SK-MEL-5 (cell line): Measurements from ENCODE around the gene RPLP2. TPM values are rescaled to one million over a fixed set of nuclear protein-coding genes. Genes with fewer than 3 reads are reported as not detected.

Experiments
- DNase-seq: peaks from one replicate; pipeline ENCODE4 v3.0.0-alpha.2; 2016; ENCODE audit warnings: low read depth, low spot score
- in situ Hi-C: cut with HindIII; loops from 2 replicates; pipeline ENCODE4 v1.10.0; 2016; ENCODE audit warnings: low sequenced_read_pairs, high pct_unique_total_duplicates, low pct_unique_long_range_greater_than_20kb
- small RNA-seq, 2 experiments: library from RNA; depleted of rRNA; stranded (forward); fragments of <200 nt; gene quantifications; one replicate each; pipeline ENCODE3, GENCODE V24; 2014
- total RNA-seq: library from RNA; depleted of rRNA; stranded (reverse); fragments of >200 nt; shearing (Covaris generic); gene quantifications from 2 replicates; pipeline ENCODE4 v1.2.3, GENCODE V29; 2014; rRNA removed

RPLP2 gene
- total RNA-seq, 1 experiment from 2014 or later, result 1,043 TPM

DNA sequence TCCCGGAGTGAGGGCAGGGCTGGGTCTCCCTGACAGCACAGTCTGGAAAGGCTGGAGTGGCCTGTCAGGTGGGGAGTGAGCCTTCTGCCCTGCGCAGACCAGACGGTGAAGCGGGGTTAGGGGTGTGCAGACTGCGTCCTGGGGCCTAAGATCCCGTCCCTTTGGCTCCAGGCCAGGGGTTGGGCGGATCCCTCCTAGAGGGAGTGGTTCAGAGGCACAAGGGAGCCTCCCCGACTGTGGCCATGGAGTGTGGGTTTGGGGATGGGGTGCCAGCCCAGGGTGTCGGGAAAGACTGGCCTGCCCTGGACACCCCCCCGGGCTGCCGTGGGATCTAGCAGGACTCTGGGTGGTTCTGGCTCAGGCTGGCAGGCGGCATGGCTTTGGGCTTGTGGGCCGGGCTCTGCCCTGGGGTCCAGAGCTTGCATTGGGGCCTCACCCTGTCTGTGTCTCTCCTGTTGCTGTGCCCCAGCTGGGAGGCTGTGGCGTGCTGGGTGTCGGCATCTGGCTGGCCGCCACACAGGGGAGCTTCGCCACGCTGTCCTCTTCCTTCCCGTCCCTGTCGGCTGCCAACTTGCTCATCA is 52.4 kb downstream of the RPLP2 start:
- in situ Hi-C loops, result no loop called here
- no peak for DNase-seq

Small RNAs within 50 kb of the gene (small RNA-seq; reads per million reads assigned to genes)
- 0 reads per million in 2 experiments for gene SNORA52

Other genes starting within 250 kb of the RPLP2 start
- gene LMNTD2, start 249.2 kb upstream of the RPLP2 start, total RNA-seq, result 1.8 and 2.1 TPM in 2 replicates
- gene RASSF7, start 249.0 kb upstream of the RPLP2 start, total RNA-seq, result 7.8 and 8.0 TPM in 2 replicates
- 22.0 and 22.6 TPM in 2 replicates for gene PHRF1, start 233.5 kb upstream of the RPLP2 start, total RNA-seq
- 3.5 and 3.7 TPM in 2 replicates for gene IRF7, start 194.0 kb upstream of the RPLP2 start, total RNA-seq
- not detected in 2 replicates for gene CDHR5, start 185.0 kb upstream of the RPLP2 start, total RNA-seq
- gene SCT, start 182.8 kb upstream of the RPLP2 start, total RNA-seq, result not detected in 2 replicates
- gene DRD4, start 172.7 kb upstream of the RPLP2 start, total RNA-seq, result not detected in 2 replicates
- gene DEAF1, start 114.7 kb upstream of the RPLP2 start, total RNA-seq, result 26.1 and 33.8 TPM in 2 replicates
- 6.5 and 10.8 TPM in 2 replicates for gene TMEM80, start 114.2 kb upstream of the RPLP2 start, total RNA-seq
- 0.61 and 3.0 TPM in 2 replicates for gene EPS8L2, start 103.7 kb upstream of the RPLP2 start, total RNA-seq
- 206 and 219 TPM in 2 replicates for gene TALDO1, start 62.5 kb upstream of the RPLP2 start, total RNA-seq
- 22.8 and 23.0 TPM in 2 replicates for gene GATD1, start 32.5 kb upstream of the RPLP2 start, total RNA-seq
- 0.53 TPM in 1 of 2 replicates, not detected in the other for gene CEND1, start 19.9 kb upstream of the RPLP2 start, total RNA-seq
- gene SLC25A22, start 11.7 kb upstream of the RPLP2 start, total RNA-seq, result 16.2 and 16.3 TPM in 2 replicates
- 4.2 and 6.1 TPM in 2 replicates for gene PIDD1, start 4.7 kb upstream of the RPLP2 start, total RNA-seq
- 6.3 and 7.9 TPM in 2 replicates for gene PNPLA2, start 8.9 kb downstream of the RPLP2 start, total RNA-seq
- gene CRACR2B, start 18.0 kb downstream of the RPLP2 start, total RNA-seq, result not detected in 2 replicates
- gene CD151, start 23.0 kb downstream of the RPLP2 start, total RNA-seq, result 228 and 233 TPM in 2 replicates
- gene POLR2L, start 32.6 kb downstream of the RPLP2 start, total RNA-seq, result 397 and 411 TPM in 2 replicates
- 150 and 167 TPM in 2 replicates for gene TSPAN4, start 32.9 kb downstream of the RPLP2 start, total RNA-seq
- 21.8 and 31.0 TPM in 2 replicates for gene CHID1, start 100.8 kb downstream of the RPLP2 start, total RNA-seq
- 14.6 and 16.2 TPM in 2 replicates for gene AP2A2, start 115.9 kb downstream of the RPLP2 start, total RNA-seq
- not detected in 2 replicates for gene MUC6, start 226.8 kb downstream of the RPLP2 start, total RNA-seq